ENCODE results near the gene MAGT1. TPM values are rescaled to one million over a fixed set of nuclear protein-coding genes. Genes with fewer than 3 reads are reported as not detected.

The MAGT1 gene
- total and polyA plus RNA-seq, 2 donors from 2014 or later: 36.5 to 86.8 TPM

GRCh38 chrX:77937291-77937690 is 42.1 kb upstream of the MAGT1 start:
- Histone ChIP-seq H3K4me1 (ENCODE audit: control insufficient read depth in 2 of 3, insufficient read depth in 2 of 3, low read depth in 1 of 3, low read length in 3 of 3) (no peaks in the 10 kb centered on the region), H3K27ac (ENCODE audit: low read depth in 2 of 2, low read length in 2 of 2) (no peak overlapping the region), H3K36me3 (ENCODE audit: control insufficient read depth in 2 of 3, insufficient read depth in 3 of 3, low read length in 3 of 3) (no peaks in the 10 kb centered on the region), H3K9ac (ENCODE audit: low read length in 3 of 3) (no peak overlapping the region), H3K4me3 (ENCODE audit: low read length in 3 of 3) (no peak overlapping the region), H3K9me3 (ENCODE audit: control insufficient read depth in 2 of 3, insufficient read depth in 1 of 3, low read length in 3 of 3) (no peaks in the 10 kb centered on the region), H3K27me3 (ENCODE audit: control insufficient read depth, insufficient read depth, low read length) (no peaks in the 10 kb centered on the region)
- FAIRE-seq (peak; percentile 56), DNase-seq (no peak)
- TF ChIP-seq CTCF (IDR thresholded peaks at IDR 0.05; ENCODE audit: borderline replicate concordance, extremely low read depth, insufficient read depth): no peak
- intact Hi-C loops (cut with DNase I): no loop called here

- H3K27me3 ChIP-seq (ENCODE audit: control insufficient read depth, insufficient read depth, low read length): no peaks in the 10 kb centered on the region
- no peak overlapping the region for H3K27ac ChIP-seq (ENCODE audit: low read depth in 2 of 2, low read length in 2 of 2)
- no peaks in the 10 kb centered on the region for H3K36me3 ChIP-seq (ENCODE audit: control insufficient read depth in 2 of 3, insufficient read depth in 3 of 3, low read length in 3 of 3)
- H3K4me3 ChIP-seq (ENCODE audit: low read length in 3 of 3): no peak overlapping the region
- FAIRE-seq: no peak
- no peak overlapping the region for H3K9ac ChIP-seq (ENCODE audit: low read length in 3 of 3)
- H3K9me3 ChIP-seq (ENCODE audit: control insufficient read depth in 2 of 3, insufficient read depth in 1 of 3, low read length in 3 of 3): no peaks in the 10 kb centered on the region
- H3K4me1 ChIP-seq (ENCODE audit: control insufficient read depth in 2 of 3, insufficient read depth in 2 of 3, low read depth in 1 of 3, low read length in 3 of 3): no peaks in the 10 kb centered on the region
- no peak for TF ChIP-seq CTCF (IDR thresholded peaks at IDR 0.05; ENCODE audit: borderline replicate concordance, extremely low read depth, insufficient read depth)
- no peak for DNase-seq
- intact Hi-C loops (cut with DNase I): no loop called here
Measured at GRCh38 chrX:77936299-77936698, 41.1 kb upstream of the MAGT1 start.

- Histone ChIP-seq H3K4me1 (ENCODE audit: control insufficient read depth in 2 of 3, insufficient read depth in 2 of 3, low read depth in 1 of 3, low read length in 3 of 3) (no peaks in the 10 kb centered on the region), H3K27me3 (ENCODE audit: control insufficient read depth, insufficient read depth, low read length) (no peaks in the 10 kb centered on the region), H3K36me3 (ENCODE audit: control insufficient read depth in 2 of 3, insufficient read depth in 3 of 3, low read length in 3 of 3) (no peaks in the 10 kb centered on the region), H3K27ac (ENCODE audit: low read depth in 2 of 2, low read length in 2 of 2) (no peak overlapping the region), H3K4me3 (ENCODE audit: low read length in 3 of 3) (no peak overlapping the region), H3K9me3 (ENCODE audit: control insufficient read depth in 2 of 3, insufficient read depth in 1 of 3, low read length in 3 of 3) (no peaks in the 10 kb centered on the region), H3K9ac (ENCODE audit: low read length in 3 of 3) (no peak overlapping the region)
- FAIRE-seq: no peak
- DNase-seq: no peak
- intact Hi-C loops (cut with DNase I): no loop called here
- no peak for TF ChIP-seq CTCF (IDR thresholded peaks at IDR 0.05; ENCODE audit: borderline replicate concordance, extremely low read depth, insufficient read depth)
Measured at GRCh38 chrX:77935886-77936285, 40.7 kb upstream of the MAGT1 start.

GRCh38 chrX:77930581-77930980 is 35.3 kb upstream of the MAGT1 start:
- intact Hi-C loops (cut with DNase I): no loop called here
- H3K27ac ChIP-seq (ENCODE audit: low read depth in 2 of 2, low read length in 2 of 2): no peak overlapping the region
- no peak for TF ChIP-seq CTCF (IDR thresholded peaks at IDR 0.05; ENCODE audit: borderline replicate concordance, extremely low read depth, insufficient read depth)
- H3K9ac ChIP-seq (ENCODE audit: low read length in 3 of 3): no peak overlapping the region
- no peaks in the 10 kb centered on the region for H3K27me3 ChIP-seq (ENCODE audit: control insufficient read depth, insufficient read depth, low read length)
- no peaks in the 10 kb centered on the region for H3K36me3 ChIP-seq (ENCODE audit: control insufficient read depth in 2 of 3, insufficient read depth in 3 of 3, low read length in 3 of 3)
- FAIRE-seq (no peak), DNase-seq (no peak)
- no peaks in the 10 kb centered on the region for H3K9me3 ChIP-seq (ENCODE audit: control insufficient read depth in 2 of 3, insufficient read depth in 1 of 3, low read length in 3 of 3)
- H3K4me3 ChIP-seq (ENCODE audit: low read length in 3 of 3): no peak overlapping the region
- no peaks in the 10 kb centered on the region for H3K4me1 ChIP-seq (ENCODE audit: control insufficient read depth in 2 of 3, insufficient read depth in 2 of 3, low read depth in 1 of 3, low read length in 3 of 3)

Measured in kidney (tissue), 14 donors.